Epithelial cell of prostate (primary cell): Measurements from ENCODE around the gene EXOSC5.
"Not testable (repeated sequence)": the region's sequence is repeated elsewhere in the genome, so short reads cannot be mapped to it uniquely, and the experiment has no call there.

Experiments used
- DNase-seq: peaks from one replicate; pipeline ENCODE4 v3.0.0-alpha.2; 2011; ENCODE audit warnings: low read depth, low spot score
- H3K27ac ChIP-seq: fragments of 450-650 bp; 2 replicates; pipeline ENCODE4 v1.5.1; 2017; ENCODE audit warnings: mild to moderate bottlenecking

Gene EXOSC5

GRCh38 chr19:41373993-41374392 is 23.2 kb downstream of the EXOSC5 start:
- H3K27ac ChIP-seq = peak overlapping the region; percentile 3
- DNase-seq = no peak

- no peak for DNase-seq
- no peak overlapping the region for H3K27ac ChIP-seq
These were observed 24.7 kb downstream of the EXOSC5 start for GRCh38 chr19:41372501-41372900.

- no peak for DNase-seq
- no peak overlapping the region for H3K27ac ChIP-seq
These were observed 25.6 kb downstream of the EXOSC5 start for GRCh38 chr19:41371541-41371940.

GRCh38 chr19:41371119-41371518 is 26.0 kb downstream of the EXOSC5 start:
- not testable (repeated sequence) for H3K27ac ChIP-seq, DNase-seq

- H3K27ac ChIP-seq = no peak overlapping the region
- DNase-seq = no peak
These were observed 27.4 kb downstream of the EXOSC5 start for GRCh38 chr19:41369769-41370168.

- H3K27ac ChIP-seq = peak overlapping the region; percentile 87
- DNase-seq = peak; percentile 72
These were observed 29.3 kb downstream of the EXOSC5 start for GRCh38 chr19:41367848-41368301.

GRCh38 chr19:41366089-41366488 is 31.1 kb downstream of the EXOSC5 start:
- H3K27ac ChIP-seq = no peak overlapping the region
- no peak for DNase-seq

- peak overlapping the region; percentile 80 for H3K27ac ChIP-seq
- DNase-seq = no peak
These were observed 32.4 kb downstream of the EXOSC5 start for GRCh38 chr19:41364524-41365391.

GRCh38 chr19:41363753-41364523 is 33.2 kb downstream of the EXOSC5 start, which contains the start of gene B9D2:
B9D2 (minus strand) TSS chr19:41364149; CDS start chr19:41363519, 630 bp downstream.
- peak within 1 kb of the TSS; percentile 80 for H3K27ac ChIP-seq
- DNase-seq = peak; percentile 90

GRCh38 chr19:41363371-41363752 is 33.8 kb downstream of the EXOSC5 start:
- H3K27ac ChIP-seq = peak overlapping the region; percentile 80
- DNase-seq = no peak

GRCh38 chr19:41362143-41362847 is 34.9 kb downstream of the EXOSC5 start:
- H3K27ac ChIP-seq = peak overlapping the region; percentile 80

GRCh38 chr19:41359741-41360140 is 37.4 kb downstream of the EXOSC5 start:
- no peak for DNase-seq
- no peak overlapping the region for H3K27ac ChIP-seq

More at GRCh38 chr19:41362143-41362847, 34.9 kb downstream of the EXOSC5 start:
- peak; percentile 77 for DNase-seq

- no peak for DNase-seq
These were observed 39.4 kb downstream of the EXOSC5 start for GRCh38 chr19:41357746-41358145.

GRCh38 chr19:41356984-41357739 is 40.0 kb downstream of the EXOSC5 start:
- no peak for DNase-seq
- H3K27ac ChIP-seq = no peak overlapping the region

More at GRCh38 chr19:41357746-41358145, 39.4 kb downstream of the EXOSC5 start:
- no peak overlapping the region for H3K27ac ChIP-seq

GRCh38 chr19:41355802-41356201 is 41.4 kb downstream of the EXOSC5 start:
- H3K27ac ChIP-seq = no peak overlapping the region
- no peak for DNase-seq

GRCh38 chr19:41355035-41355434 is 42.1 kb downstream of the EXOSC5 start:
- DNase-seq = no peak
- no peak overlapping the region for H3K27ac ChIP-seq

GRCh38 chr19:41354343-41354953 is 42.7 kb downstream of the EXOSC5 start:
- no peak overlapping the region for H3K27ac ChIP-seq
- no peak for DNase-seq

- peak within 1 kb of the TSS; percentile 59 for H3K27ac ChIP-seq
- no peak for DNase-seq
These were observed 43.5 kb downstream of the EXOSC5 start, which contains the start of gene TGFB1 for GRCh38 chr19:41353466-41354342. TGFB1 (minus strand) TSS chr19:41353922; CDS start chr19:41353044, 878 bp downstream.
